BLaER1 treated with 17β-estradiol and CSF1 and Interleukin-3, amounts not matched to agents 10 nM and 100 nM (cell line): ENCODE measurements around the gene DNAH3.
A peak's percentile ranks its signal among the peaks of the same experiment; 100 is the strongest.
"Not testable (repeated sequence)": the region's sequence is repeated elsewhere in the genome, so short reads cannot be mapped to it uniquely, and the experiment has no call there.

Experiments used
- H3K27ac ChIP-seq, 11 experiments: shearing (Covaris generic); formaldehyde crosslinking; 2 replicates each; pipeline ENCODE4 v1.8.1; 2022
- H3K27me3 ChIP-seq, 11 experiments: shearing (Covaris generic); formaldehyde crosslinking; 2 replicates each; pipeline ENCODE4 v1.8.1; 2022
- H3K36me3 ChIP-seq, 11 experiments: shearing (Covaris generic); formaldehyde crosslinking; 2 replicates each; pipeline ENCODE4 v1.8.1; 2022
- H3K4me1 ChIP-seq, 10 experiments: shearing (Covaris generic); formaldehyde crosslinking; 2 replicates each; pipeline ENCODE4 v1.8.1; 2022
- H3K4me2 ChIP-seq, 11 experiments: shearing (Covaris generic); formaldehyde crosslinking; 2 replicates each; pipeline ENCODE4 v1.8.1; 2022
- H3K4me3 ChIP-seq, 10 experiments: shearing (Covaris generic); formaldehyde crosslinking; 2 replicates each; pipeline ENCODE4 v1.8.1; 2022
- H3K9ac ChIP-seq, 11 experiments: shearing (Covaris generic); formaldehyde crosslinking; 2 replicates each; pipeline ENCODE4 v1.8.1; 2022
- H3K9me3 ChIP-seq, 11 experiments: shearing (Covaris generic); formaldehyde crosslinking; replicated peaks in 1 of 11; 2 replicates each; pipeline ENCODE4 v1.8.1; 2022
- H4K20me1 ChIP-seq, 11 experiments: shearing (Covaris generic); formaldehyde crosslinking; 2 replicates each; pipeline ENCODE4 v1.8.1; 2022
- Cebpa-rat ChIP-seq, 11 experiments: shearing (Covaris generic); IDR thresholded peaks; 2 replicates each; pipeline ENCODE4 v1.8.1; 2022

DNAH3 gene

GRCh38 chr16:21076186-21076883 is 74.3 kb downstream of the DNAH3 start:
- no peak overlapping the region for H3K27ac ChIP-seq
- H3K4me1 ChIP-seq, result no peaks in the 10 kb centered on the region
- no peak for TF ChIP-seq Cebpa-rat (IDR thresholded peaks at IDR 0.05)
- H3K9me3 ChIP-seq, result no peaks in the 10 kb centered on the region
- H4K20me1 ChIP-seq, result no peaks in the 10 kb centered on the region
- H3K4me2 ChIP-seq, result no peak overlapping the region
- no peaks in the 10 kb centered on the region for H3K27me3 ChIP-seq
- no peak overlapping the region for H3K9ac ChIP-seq
- H3K4me3 ChIP-seq, result no peak overlapping the region
- H3K36me3 ChIP-seq, result no peaks in the 10 kb centered on the region

GRCh38 chr16:21075252-21075651 is 75.4 kb downstream of the DNAH3 start:
- Histone ChIP-seq H3K4me1 (no peaks in the 10 kb centered on the region), H3K27me3 (no peaks in the 10 kb centered on the region), H4K20me1 (no peaks in the 10 kb centered on the region), H3K36me3 (no peaks in the 10 kb centered on the region), H3K9ac (no peak overlapping the region), H3K4me3 (no peak overlapping the region), H3K9me3 (no peaks in the 10 kb centered on the region), H3K27ac (no peak overlapping the region), H3K4me2 (no peak overlapping the region)
- 0 out of 22 replicates have a peak, but pooled peaks of 1 of the 11 experiments have one; percentile 15 for TF ChIP-seq Cebpa-rat (IDR thresholded peaks at IDR 0.05)

GRCh38 chr16:21072976-21073375 is 77.7 kb downstream of the DNAH3 start:
- Histone ChIP-seq H3K9ac (no peak overlapping the region), H3K4me2 (no peak overlapping the region), H3K9me3 (no peaks in the 10 kb centered on the region), H3K4me1 (no peaks in the 10 kb centered on the region), H3K4me3 (no peak overlapping the region), H3K36me3 (no peaks in the 10 kb centered on the region), H3K27ac (no peak overlapping the region), H3K27me3 (no peaks in the 10 kb centered on the region), H4K20me1 (no peaks in the 10 kb centered on the region)
- no peak for TF ChIP-seq Cebpa-rat (IDR thresholded peaks at IDR 0.05)

GRCh38 chr16:21071741-21072140 is 78.9 kb downstream of the DNAH3 start:
- no peak overlapping the region for H3K4me3 ChIP-seq
- H3K9me3 ChIP-seq, result no peaks in the 10 kb centered on the region
- no peak overlapping the region for H3K4me2 ChIP-seq
- no peaks in the 10 kb centered on the region for H4K20me1 ChIP-seq
- no peak overlapping the region for H3K27ac ChIP-seq
- no peaks in the 10 kb centered on the region for H3K27me3 ChIP-seq
- no peaks in the 10 kb centered on the region for H3K4me1 ChIP-seq
- H3K9ac ChIP-seq, result no peak overlapping the region
- no peak for TF ChIP-seq Cebpa-rat (IDR thresholded peaks at IDR 0.05)
- H3K36me3 ChIP-seq, result no peaks in the 10 kb centered on the region

- no peaks in the 10 kb centered on the region for H3K4me1 ChIP-seq
- no peaks in the 10 kb centered on the region for H3K36me3 ChIP-seq
- TF ChIP-seq Cebpa-rat (IDR thresholded peaks at IDR 0.05), result no peak
- no peaks in the 10 kb centered on the region for H4K20me1 ChIP-seq
- H3K9ac ChIP-seq, result no peak overlapping the region
- H3K9me3 ChIP-seq, result no peaks in the 10 kb centered on the region
- no peak overlapping the region for H3K4me2 ChIP-seq
- H3K4me3 ChIP-seq, result no peak overlapping the region
- H3K27ac ChIP-seq, result no peak overlapping the region
- H3K27me3 ChIP-seq, result no peaks in the 10 kb centered on the region
These were observed 80.1 kb downstream of the DNAH3 start for GRCh38 chr16:21070564-21070963.

GRCh38 chr16:21069986-21070385 is 80.7 kb downstream of the DNAH3 start:
- no peaks in the 10 kb centered on the region for H3K9me3 ChIP-seq

GRCh38 chr16:21064203-21064602 is 86.4 kb downstream of the DNAH3 start:
- Histone ChIP-seq H3K9me3 (peaks cover 0 to 9% (median 4%) of the 10 kb centered on the region in 11 experiments; a peak in 7 of 22 replicates), H3K27me3 (no peaks in the 10 kb centered on the region), H3K36me3 (no peaks in the 10 kb centered on the region), H3K4me3 (no peak overlapping the region), H3K9ac (no peak overlapping the region), H3K27ac (no peak overlapping the region), H3K4me2 (no peak overlapping the region), H4K20me1 (no peaks in the 10 kb centered on the region), H3K4me1 (no peaks in the 10 kb centered on the region)
- no peak for TF ChIP-seq Cebpa-rat (IDR thresholded peaks at IDR 0.05)

More at GRCh38 chr16:21069986-21070385, 80.7 kb downstream of the DNAH3 start:
- no peaks in the 10 kb centered on the region for H3K27me3 ChIP-seq
- no peak overlapping the region for H3K27ac ChIP-seq
- H4K20me1 ChIP-seq, result no peaks in the 10 kb centered on the region
- no peaks in the 10 kb centered on the region for H3K36me3 ChIP-seq
- no peak overlapping the region for H3K4me3 ChIP-seq
- TF ChIP-seq Cebpa-rat (IDR thresholded peaks at IDR 0.05), result no peak
- no peak overlapping the region for H3K9ac ChIP-seq
- H3K4me1 ChIP-seq, result no peaks in the 10 kb centered on the region
- H3K4me2 ChIP-seq, result no peak overlapping the region

- not testable (repeated sequence) for H3K27me3 ChIP-seq, H3K27ac ChIP-seq, H3K4me3 ChIP-seq, H4K20me1 ChIP-seq, H3K4me1 ChIP-seq, H3K4me2 ChIP-seq, H3K9ac ChIP-seq, H3K36me3 ChIP-seq, H3K9me3 ChIP-seq
These were observed 87.3 kb downstream of the DNAH3 start for GRCh38 chr16:21063314-21063713.

GRCh38 chr16:21060027-21060510 is 90.6 kb downstream of the DNAH3 start:
- H3K27ac ChIP-seq, result no peak overlapping the region
- H3K9me3 ChIP-seq, result peaks cover 0 to 9% (median 4%) of the 10 kb centered on the region in 11 experiments; a peak in 7 of 22 replicates
- H3K27me3 ChIP-seq, result no peaks in the 10 kb centered on the region
- H4K20me1 ChIP-seq, result no peaks in the 10 kb centered on the region
- no peaks in the 10 kb centered on the region for H3K36me3 ChIP-seq
- no peak for TF ChIP-seq Cebpa-rat (IDR thresholded peaks at IDR 0.05)
- no peaks in the 10 kb centered on the region for H3K4me1 ChIP-seq
- no peak overlapping the region for H3K4me3 ChIP-seq
- no peak overlapping the region for H3K9ac ChIP-seq
- no peak overlapping the region for H3K4me2 ChIP-seq

- Histone ChIP-seq H3K27me3 (no peaks in the 10 kb centered on the region), H3K4me2 (no peak overlapping the region), H3K4me3 (no peak overlapping the region), H3K9me3 (no peaks in the 10 kb centered on the region), H3K9ac (no peak overlapping the region), H3K4me1 (no peaks in the 10 kb centered on the region), H3K36me3 (no peaks in the 10 kb centered on the region), H3K27ac (no peak overlapping the region), H4K20me1 (no peaks in the 10 kb centered on the region)
- no peak for TF ChIP-seq Cebpa-rat (IDR thresholded peaks at IDR 0.05)
These were observed 92.8 kb downstream of the DNAH3 start for GRCh38 chr16:21057875-21058274.
